ENCODE measurements around the gene EGFL7.

DNA sequence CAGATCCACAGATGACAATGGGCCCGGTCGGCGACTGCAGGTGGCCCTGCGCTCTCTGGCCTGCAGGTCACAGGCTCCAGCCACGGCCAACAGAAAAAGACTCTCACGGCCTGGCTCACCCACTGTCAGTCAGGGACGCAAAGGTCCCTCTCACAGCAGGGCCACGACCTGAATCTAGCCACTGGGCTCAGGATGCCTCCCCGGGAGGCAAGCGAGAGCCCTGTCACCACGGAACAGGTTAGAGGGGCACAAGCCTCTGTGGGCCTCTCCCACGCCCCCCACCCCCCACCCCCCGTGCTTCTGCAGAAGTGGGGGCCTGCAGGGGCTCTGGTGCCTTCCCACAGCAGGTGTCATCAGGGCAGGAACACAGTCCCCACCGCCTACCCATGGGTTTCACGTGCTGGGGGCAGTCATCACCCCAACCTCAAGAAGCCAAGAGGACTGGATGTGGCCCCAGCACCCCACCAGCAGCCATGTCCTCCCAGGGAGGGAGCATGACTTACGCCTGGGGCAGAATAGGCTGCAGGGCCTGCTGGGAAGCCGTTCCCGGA, 17.3 kb upstream of the EGFL7 start:
- TF ChIP-seq TCF7L2 (IDR thresholded peaks at IDR 0.05; ENCODE audit: borderline replicate concordance, low read depth, low read length) (no peak), CTCF (tag by site-specific recombination; IDR thresholded peaks at IDR 0.05) (no peak), ZNF501 (tag by site-specific recombination; IDR thresholded peaks at IDR 0.05) (no peak), MYNN (tag by site-specific recombination; IDR thresholded peaks at IDR 0.05; ENCODE audit: borderline replicate concordance) (no peak), MZF1 (tag by site-specific recombination; IDR thresholded peaks at IDR 0.05; ENCODE audit: borderline replicate concordance) (no peak), ZFHX2 (tag by site-specific recombination; conservative IDR thresholded peaks at IDR 0.05) (no peak), KLF9 (tag by site-specific recombination; IDR thresholded peaks at IDR 0.05; ENCODE audit: low read depth) (no peak), ZNF777 (tag by site-specific recombination; IDR thresholded peaks at IDR 0.05; ENCODE audit: borderline replicate concordance) (no peak)

Measured in HEK293 (cell line).